Tibial artery (tissue), 4 donors: ENCODE measurements around the gene ANO6.
A peak's percentile ranks its signal among the peaks of the same experiment; 100 is the strongest.

ENCODE experiments used
- DNase-seq, 2 donors: peaks; one replicate each; pipeline ENCODE4 v3.0.0-alpha.2; 2019
- H3K27ac ChIP-seq, 2 donors: fragments of 200-600 bp; sonication (generic) in 1 of 2; 1 replicate in 1 of 2; 2 replicates in 1 of 2; pipeline ENCODE4 v1.5.1; 2018 to 2019; ENCODE audit warnings: mild to moderate bottlenecking in 1 of 2
- H3K27me3 ChIP-seq, 2 donors: fragments of 200-600 bp; sonication (generic) in 1 of 2; one replicate each; pipeline versions ENCODE4 v1.5.1 to v1.6.0; 2016 to 2019
- H3K36me3 ChIP-seq, 3 donors: fragments of 200-600 bp; sonication (generic) in 2 of 3; one replicate each; pipeline ENCODE4 v1.5.1; 2016 to 2019; ENCODE audit warnings: mild to moderate bottlenecking in 2 of 3
- H3K4me1 ChIP-seq, 4 donors: fragments of 200-600 bp; sonication (generic) in 2 of 4; 1 replicate in 3 of 4; 2 replicates in 1 of 4; pipeline ENCODE4 v1.5.1; 2016 to 2019
- H3K4me3 ChIP-seq, 2 donors: fragments of 200-600 bp; sonication (generic) in 1 of 2; 1 replicate in 1 of 2; 2 replicates in 1 of 2; pipeline ENCODE4 v1.5.1; 2018 to 2019; ENCODE audit warnings: mild to moderate bottlenecking in 2 of 2
- H3K9me3 ChIP-seq, 3 donors: fragments of 200-600 bp; sonication (generic) in 1 of 3; one replicate each; pipeline ENCODE4 v1.5.1; 2016 to 2019
- CTCF ChIP-seq, 2 experiments: fragments of 200-600 bp in 1 of 2; fragments of 450-650 bp in 1 of 2; IDR thresholded peaks; one replicate each; pipeline ENCODE4 v1.5.1; 2017 to 2019; ENCODE audit warnings: antibody characterized with exemption in 2 of 2, mild to moderate bottlenecking in 1 of 2, moderate library complexity in 1 of 2
- intact Hi-C: fragments of 100-400 bp; cut with DNase I; formaldehyde crosslinking; loops from one replicate; pipeline ENCODE4 v1.15.0; 2023; ENCODE audit warnings: low total_unique reads

The ANO6 gene

GRCh38 chr12:45214071-45214470 is 1.8 kb upstream of the ANO6 start:
- intact Hi-C loops, result loop anchor here (10.0 kb wide), 1 partner anchor 171 kb away; no protein-coding TSS in a partner anchor
- Histone ChIP-seq H3K36me3 (no peaks in the 10 kb centered on the region), H3K27me3 (no peaks in the 10 kb centered on the region), H3K27ac (no peak overlapping the region), H3K4me3 (no peak overlapping the region), H3K4me1 (peaks cover 0 to 13% (median 6%) of the 10 kb centered on the region in 4 donors), H3K9me3 (no peaks in the 10 kb centered on the region)
- no peak for DNase-seq
- no peak for TF ChIP-seq CTCF (IDR thresholded peaks at IDR 0.05)

DNA sequence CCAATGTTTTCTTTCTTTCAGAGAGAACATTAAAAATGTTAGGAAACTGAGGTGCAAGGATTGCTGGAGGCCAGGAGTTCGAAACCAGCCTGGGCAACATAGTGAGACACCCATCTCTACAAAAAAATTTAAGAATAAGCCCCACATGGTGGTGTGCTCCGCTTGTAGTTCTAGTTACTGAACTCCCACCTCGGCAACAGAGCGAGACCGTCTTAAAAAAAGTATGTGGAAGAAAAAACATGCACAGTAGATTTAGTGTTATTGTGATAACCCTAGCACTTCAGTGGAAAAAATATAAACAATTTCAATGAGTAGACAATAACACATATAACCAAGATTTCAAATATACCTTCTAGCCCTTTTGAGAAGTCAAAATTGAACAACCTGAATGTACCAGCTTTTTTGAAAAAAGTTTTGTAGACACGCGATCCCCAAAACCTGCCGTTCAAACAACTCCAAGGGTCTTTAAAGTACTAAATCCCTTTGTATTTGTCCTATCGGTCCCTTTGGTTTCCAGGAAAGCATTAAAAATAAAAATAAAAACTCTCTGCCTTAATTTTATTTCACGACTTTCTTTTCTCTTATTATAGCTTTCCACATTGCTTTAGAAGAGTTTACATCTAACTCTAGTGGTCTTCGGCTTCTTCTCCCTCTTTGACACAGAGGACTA is 1.0 kb upstream of the ANO6 start:
- H3K4me3 ChIP-seq, result peak overlapping the region; percentile 73 to 91
- TF ChIP-seq CTCF (IDR thresholded peaks at IDR 0.05), result peak in 1 of 2 experiments; percentile 7
- peaks cover 0 to 21% (median 12%) of the 10 kb centered on the region in 4 donors for H3K4me1 ChIP-seq
- intact Hi-C loops, result loop anchor here (10.0 kb wide), 1 partner anchor 170 kb away; no protein-coding TSS in a partner anchor
- no peaks in the 10 kb centered on the region for H3K27me3 ChIP-seq
- no peaks in the 10 kb centered on the region for H3K9me3 ChIP-seq
- H3K27ac ChIP-seq, result peak overlapping the region; percentile 92 to 97
- no peak for DNase-seq
- no peaks in the 10 kb centered on the region for H3K36me3 ChIP-seq

GRCh38 chr12:45216230-45216982 is 511 bp downstream of the ANO6 start:
- H3K27me3 ChIP-seq, result no peaks in the 10 kb centered on the region
- intact Hi-C loops, result loop anchor here (10.0 kb wide), 1 partner anchor 168 kb away; no protein-coding TSS in a partner anchor
- peak overlapping the region; percentile 73 to 91 for H3K4me3 ChIP-seq
- H3K9me3 ChIP-seq, result no peaks in the 10 kb centered on the region
- TF ChIP-seq CTCF (IDR thresholded peaks at IDR 0.05), result peak; percentile 33 to 39
- no peaks in the 10 kb centered on the region for H3K36me3 ChIP-seq
- DNase-seq, result peak; percentile 50 to 78
- H3K27ac ChIP-seq, result peak overlapping the region; percentile 92 to 97
- peaks cover 0 to 36% (median 18%) of the 10 kb centered on the region in 4 donors for H3K4me1 ChIP-seq

DNA sequence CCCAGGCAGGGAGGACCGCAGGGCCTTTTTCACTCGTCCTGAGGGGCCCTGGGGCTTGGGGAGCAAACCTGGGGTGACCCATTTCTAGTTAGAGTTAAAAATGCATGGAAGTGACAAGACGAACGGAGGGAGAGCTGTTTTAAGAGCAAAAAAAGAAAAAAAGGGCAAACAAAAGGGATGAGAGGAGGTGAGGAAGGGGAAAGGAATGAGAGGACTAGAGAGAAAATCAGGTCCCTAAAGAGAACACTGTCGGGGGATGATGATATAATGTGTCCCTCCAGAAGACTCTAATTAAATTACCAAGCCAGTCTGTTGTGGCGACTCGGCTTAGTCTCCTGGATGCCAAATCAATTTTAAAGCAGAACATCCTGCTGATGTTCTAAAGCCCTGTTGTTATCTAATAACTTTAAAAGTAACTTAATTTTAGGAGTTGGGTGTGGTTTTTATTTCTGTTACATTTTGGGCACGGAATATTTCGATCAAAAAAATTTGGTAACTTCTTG is 1.1 kb downstream of the ANO6 start:
- Histone ChIP-seq H3K4me1 (peaks cover 0 to 39% (median 18%) of the 10 kb centered on the region in 4 donors), H3K27me3 (no peaks in the 10 kb centered on the region), H3K27ac (peak overlapping the region; percentile 92 to 97), H3K9me3 (no peaks in the 10 kb centered on the region), H3K36me3 (no peaks in the 10 kb centered on the region), H3K4me3 (peak overlapping the region; percentile 73 to 91)
- intact Hi-C loops, result loop anchor here (10.0 kb wide), 1 partner anchor 168 kb away; no protein-coding TSS in a partner anchor
- no peak for TF ChIP-seq CTCF (IDR thresholded peaks at IDR 0.05)
- no peak for DNase-seq

- Histone ChIP-seq H3K4me1 (peaks cover 0 to 47% (median 20%) of the 10 kb centered on the region in 4 donors), H3K27me3 (no peaks in the 10 kb centered on the region), H3K36me3 (no peaks in the 10 kb centered on the region), H3K9me3 (no peaks in the 10 kb centered on the region), H3K27ac (peak overlapping the region; percentile 92 to 97), H3K4me3 (peak overlapping the region; percentile 73 to 91)
- no peak for DNase-seq
- TF ChIP-seq CTCF (IDR thresholded peaks at IDR 0.05), result no peak
- intact Hi-C loops, result loop anchor here (10.0 kb wide), 1 partner anchor 167 kb away; no protein-coding TSS in a partner anchor
Measured at GRCh38 chr12:45217846-45218245, 2.0 kb downstream of the ANO6 start.
